ENCODE data around the gene CDCP1.

CDCP1 gene

DNA sequence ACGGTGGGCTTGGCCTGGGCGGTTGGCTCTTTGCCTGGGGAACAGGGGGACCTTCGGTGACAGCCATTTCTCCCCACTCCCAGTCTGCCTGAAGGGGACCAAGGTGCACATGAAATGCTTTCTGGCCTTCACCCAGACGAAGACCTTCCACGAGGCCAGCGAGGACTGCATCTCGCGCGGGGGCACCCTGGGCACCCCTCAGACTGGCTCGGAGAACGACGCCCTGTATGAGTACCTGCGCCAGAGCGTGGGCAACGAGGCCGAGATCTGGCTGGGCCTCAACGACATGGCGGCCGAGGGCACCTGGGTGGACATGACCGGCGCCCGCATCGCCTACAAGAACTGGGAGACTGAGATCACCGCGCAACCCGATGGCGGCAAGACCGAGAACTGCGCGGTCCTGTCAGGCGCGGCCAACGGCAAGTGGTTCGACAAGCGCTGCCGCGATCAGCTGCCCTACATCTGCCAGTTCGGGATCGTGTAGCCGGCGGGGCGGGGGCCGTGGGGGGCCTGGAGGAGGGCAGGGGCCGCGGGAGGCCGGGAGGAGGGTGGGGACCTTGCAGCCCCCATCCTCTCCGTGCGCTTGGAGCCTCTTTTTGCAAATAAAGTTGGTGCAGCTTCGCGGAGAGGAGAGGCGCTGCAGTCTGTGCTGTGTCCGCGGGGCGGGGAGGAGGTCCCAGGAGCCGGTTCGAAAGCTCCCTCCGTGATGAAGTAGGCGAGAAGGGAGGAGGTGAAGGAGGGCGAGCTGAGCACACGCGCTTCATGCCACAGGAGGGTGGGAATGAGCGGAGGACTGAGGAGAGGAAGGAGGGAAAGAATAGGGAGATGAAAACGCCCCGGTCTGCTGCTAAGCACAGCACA is 110.5 kb downstream of the CDCP1 start:
- H3K4me3 ChIP-seq (ENCODE audit: low read depth, low read length) = peak overlapping the region; percentile 49
- TF ChIP-seq, protein P1, sequence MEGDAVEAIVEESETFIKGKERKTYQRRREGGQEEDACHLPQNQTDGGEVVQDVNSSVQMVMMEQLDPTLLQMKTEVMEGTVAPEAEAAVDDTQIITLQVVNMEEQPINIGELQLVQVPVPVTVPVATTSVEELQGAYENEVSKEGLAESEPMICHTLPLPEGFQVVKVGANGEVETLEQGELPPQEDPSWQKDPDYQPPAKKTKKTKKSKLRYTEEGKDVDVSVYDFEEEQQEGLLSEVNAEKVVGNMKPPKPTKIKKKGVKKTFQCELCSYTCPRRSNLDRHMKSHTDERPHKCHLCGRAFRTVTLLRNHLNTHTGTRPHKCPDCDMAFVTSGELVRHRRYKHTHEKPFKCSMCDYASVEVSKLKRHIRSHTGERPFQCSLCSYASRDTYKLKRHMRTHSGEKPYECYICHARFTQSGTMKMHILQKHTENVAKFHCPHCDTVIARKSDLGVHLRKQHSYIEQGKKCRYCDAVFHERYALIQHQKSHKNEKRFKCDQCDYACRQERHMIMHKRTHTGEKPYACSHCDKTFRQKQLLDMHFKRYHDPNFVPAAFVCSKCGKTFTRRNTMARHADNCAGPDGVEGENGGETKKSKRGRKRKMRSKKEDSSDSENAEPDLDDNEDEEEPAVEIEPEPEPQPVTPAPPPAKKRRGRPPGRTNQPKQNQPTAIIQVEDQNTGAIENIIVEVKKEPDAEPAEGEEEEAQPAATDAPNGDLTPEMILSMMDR (conservative IDR thresholded peaks at IDR 0.05; ENCODE audit: low read depth, low read length) = peak; percentile 37
- DNase-seq (ENCODE audit: low read depth) = peak; percentile 57

DNA sequence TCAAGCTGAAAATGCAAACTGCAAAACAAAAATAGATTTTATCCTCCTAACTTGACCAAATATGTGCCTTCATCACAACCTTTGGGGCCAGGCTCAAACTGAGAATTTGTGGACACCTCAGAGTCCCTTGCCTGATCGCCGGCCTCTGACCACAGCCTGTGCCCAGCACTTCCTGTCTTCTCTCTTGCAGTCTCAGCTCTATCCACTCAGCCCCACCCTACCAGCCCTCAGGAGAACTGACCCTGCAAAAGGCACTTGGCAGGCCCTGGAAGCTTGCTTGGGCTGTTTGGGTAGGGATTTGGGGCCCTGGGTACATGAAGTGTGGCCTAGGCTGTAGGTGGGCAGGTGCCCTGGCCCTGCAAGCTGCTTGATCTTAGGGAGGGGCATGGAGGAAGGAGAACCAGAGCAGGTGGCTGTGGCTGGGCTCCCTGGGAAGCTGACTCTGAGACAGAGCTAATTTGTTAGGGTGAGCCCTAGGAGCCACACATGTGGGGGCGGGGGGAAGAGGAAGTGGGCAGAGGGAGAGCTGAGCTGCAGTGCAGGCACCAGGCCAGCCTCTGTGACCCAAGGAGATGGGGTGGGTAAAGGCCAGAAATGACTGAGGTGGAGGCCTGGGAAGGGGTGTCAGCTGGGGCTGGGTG is 111.4 kb downstream of the CDCP1 start:
- DNase-seq (ENCODE audit: low read depth) = no peak
- no peak overlapping the region for H3K4me3 ChIP-seq (ENCODE audit: low read depth, low read length)
- TF ChIP-seq, protein P1 (conservative IDR thresholded peaks at IDR 0.05; ENCODE audit: low read depth, low read length) = no peak

DNA sequence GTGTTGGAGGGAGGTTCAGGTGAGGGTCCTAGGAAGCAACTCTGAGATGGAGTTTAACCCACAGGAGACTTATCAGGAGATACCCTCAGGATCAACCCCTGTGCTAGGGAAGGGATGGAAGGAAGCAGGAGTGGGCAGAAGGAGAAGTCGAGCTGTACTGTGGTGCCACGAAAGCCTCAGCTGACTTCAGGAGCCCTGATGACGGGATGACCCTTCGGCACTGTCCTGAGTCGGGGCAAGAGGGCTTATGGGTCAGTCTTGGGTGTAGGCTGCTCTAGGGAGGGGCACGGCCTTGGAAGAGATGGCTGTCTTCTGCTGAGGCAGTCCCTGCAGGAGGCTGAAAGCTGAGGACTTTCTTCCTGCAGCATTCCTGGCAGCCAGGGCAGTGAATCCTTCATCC is 112.4 kb downstream of the CDCP1 start:
- TF ChIP-seq, protein P1 (conservative IDR thresholded peaks at IDR 0.05; ENCODE audit: low read depth, low read length) = no peak
- DNase-seq (ENCODE audit: low read depth) = no peak
- H3K4me3 ChIP-seq (ENCODE audit: low read depth, low read length) = no peak overlapping the region
